HG03095 (cell line): ENCODE measurements around the gene KAZN.

ENCODE experiments used
- ATAC-seq: cut with Tn5 transposase; IDR thresholded peaks from one replicate; pipeline ENCODE4 v1.9.1; 2021; ENCODE audit warnings: moderate library complexity; ENCODE audit not compliant: unreplicated experiment

The KAZN gene

DNA sequence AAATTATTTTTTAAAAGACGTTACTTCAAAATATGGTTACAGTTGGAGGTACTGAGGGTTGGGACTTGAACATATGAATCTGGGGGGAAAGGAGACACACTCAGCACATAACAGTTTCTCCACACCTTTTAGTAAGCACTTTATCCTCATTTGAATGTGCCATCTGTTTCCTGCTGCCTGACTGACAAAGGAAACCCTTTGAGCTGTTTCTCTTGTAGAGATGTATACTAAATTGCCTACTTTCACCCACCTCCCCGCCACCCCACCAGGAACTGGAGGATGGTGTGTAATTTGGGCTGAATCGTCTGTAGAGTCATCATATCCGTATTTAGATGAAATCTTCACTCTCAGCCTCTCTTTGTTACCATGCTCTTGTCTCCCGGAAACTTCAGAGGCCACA lies 108.1 kb downstream of the KAZN start:
- no peak for ATAC-seq

DNA sequence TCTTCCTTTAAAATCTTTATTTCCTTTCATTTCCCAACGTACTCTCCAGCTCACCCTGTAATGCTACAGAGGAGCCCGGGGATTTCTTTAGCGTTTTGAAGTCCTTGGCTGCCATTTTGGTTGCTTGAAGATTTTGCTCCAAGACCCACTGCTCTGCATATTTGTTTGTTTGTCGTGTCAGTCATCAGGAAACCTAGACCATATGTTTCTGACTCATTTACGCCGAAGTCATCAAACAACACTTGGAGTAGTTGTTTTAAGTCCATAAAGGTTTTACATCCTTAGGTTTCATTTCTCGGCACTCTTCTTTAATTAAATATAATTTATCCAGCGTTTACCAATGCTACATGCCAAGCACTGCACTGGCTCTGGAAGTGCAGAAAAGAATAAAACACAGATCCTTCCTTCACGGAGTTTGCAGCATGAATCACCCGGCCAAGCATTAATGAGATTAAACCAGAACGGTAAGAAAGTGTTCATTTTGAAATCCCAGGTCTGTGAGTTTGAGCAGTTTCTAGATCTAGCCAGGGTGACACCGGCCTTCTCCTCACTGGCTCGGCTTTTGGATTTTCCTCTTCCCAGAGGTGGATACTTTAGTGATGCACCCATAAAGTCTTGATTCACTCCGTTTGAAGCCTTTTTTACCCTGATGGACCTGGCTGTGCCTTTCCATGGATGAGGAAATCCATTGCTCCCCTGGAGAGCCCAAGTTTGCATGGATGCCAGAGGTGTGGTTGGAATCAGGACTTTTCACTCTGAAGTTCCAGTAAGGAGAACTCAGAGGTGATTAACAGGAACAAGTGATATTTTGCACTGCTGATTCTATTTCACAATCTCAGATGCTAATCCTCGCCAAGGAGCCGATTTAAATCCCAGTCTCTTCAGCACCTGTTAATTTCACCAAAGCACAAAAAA lies 109.3 kb downstream of the KAZN start:
- ATAC-seq = no peak

DNA sequence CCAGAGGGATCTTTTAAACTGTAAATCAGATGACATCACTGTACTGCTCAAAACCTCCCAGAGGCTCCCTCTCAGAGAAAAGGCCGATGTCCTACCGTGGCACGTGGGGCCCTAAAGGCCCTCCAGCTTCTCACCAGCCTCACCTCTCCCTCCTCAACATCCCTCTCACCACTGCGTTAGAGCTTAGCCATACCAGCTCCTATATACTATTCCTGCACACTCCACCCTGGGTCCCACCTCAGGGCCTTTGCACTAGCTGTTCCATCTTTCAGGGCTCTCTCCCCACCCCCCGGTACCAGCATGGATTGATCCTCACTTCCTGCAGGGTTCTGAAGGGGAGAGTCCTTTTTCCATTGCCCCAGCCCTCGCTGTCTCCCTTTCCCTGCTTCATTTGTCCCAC lies 111.8 kb downstream of the KAZN start:
- no peak for ATAC-seq

DNA sequence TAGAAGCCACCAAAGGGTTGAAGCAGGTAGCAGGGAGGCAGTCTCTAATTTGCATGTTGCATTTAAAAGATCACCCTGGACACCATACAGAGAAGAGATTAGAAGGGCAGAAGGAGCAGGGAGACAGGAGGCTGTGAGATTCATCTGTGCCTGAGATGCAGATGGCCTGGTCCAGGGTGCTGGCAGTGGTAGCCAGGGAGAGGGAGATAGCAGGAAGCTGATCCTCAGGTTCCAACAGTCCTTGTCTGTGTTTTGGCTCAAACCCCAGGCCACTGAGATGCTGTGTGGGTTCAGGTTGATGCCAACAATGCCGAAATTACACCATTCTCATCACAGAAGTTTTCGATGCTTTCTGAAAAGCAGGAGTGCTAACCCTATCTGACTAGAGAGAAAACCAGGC lies 113.7 kb downstream of the KAZN start:
- ATAC-seq = no peak

DNA sequence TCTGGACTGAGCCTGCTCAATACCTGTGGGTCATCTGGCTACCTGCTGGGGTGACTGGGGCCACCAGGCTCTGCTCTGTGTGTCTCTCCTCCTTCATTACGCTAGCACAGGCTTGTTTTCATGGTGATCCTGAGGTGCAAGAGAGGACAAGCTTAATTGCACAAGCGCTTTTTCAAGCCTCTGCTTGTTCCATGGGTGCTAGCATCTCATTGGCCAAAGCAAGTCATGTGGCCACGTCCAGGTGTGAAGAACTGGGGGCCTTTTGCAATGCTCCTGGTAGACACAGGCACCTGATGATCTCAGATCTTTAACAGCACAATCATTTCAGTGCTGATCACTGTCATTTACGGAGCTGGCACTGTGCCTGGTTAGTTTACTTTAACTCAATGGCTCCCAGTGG lies 114.6 kb downstream of the KAZN start:
- ATAC-seq = no peak

DNA sequence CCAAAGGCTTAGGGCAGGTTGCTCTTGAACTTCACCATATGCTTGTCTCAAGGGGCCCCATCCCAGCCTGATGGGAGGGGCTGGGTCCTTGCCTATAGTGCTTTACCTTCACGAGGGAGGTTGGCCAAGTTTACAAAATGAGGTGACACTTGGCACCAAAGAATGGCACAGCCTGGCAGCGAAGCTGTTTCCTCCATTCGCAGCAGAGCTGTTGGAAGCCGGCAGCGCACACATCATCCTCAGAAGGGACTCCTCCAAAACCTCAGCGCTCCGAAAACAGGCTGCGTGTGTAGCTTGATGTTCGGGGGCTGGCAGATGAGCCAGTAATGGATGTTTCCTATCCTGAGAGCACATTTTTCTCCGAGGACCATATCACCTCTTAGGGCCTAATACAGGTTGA lies 116.8 kb downstream of the KAZN start:
- ATAC-seq = no peak

DNA sequence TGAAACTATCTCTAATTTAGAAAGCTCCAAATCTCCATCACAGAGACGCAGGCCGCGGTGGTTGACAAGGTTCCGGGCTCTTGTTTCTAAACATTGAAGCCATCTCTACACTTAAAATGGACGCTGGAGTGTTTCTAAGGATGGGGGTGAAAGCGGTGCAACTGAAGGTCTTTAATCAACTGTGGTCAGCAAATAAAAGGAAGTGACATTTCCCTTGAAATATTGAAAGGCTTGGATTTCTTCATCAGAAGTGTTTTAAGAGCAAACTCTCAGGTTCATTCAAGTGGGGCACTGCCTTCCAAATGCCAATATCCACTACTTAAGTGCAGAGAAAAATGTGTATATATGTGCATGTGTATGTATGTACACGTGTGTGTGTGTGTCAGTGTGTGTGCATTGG lies 117.3 kb downstream of the KAZN start:
- ATAC-seq = no peak

DNA sequence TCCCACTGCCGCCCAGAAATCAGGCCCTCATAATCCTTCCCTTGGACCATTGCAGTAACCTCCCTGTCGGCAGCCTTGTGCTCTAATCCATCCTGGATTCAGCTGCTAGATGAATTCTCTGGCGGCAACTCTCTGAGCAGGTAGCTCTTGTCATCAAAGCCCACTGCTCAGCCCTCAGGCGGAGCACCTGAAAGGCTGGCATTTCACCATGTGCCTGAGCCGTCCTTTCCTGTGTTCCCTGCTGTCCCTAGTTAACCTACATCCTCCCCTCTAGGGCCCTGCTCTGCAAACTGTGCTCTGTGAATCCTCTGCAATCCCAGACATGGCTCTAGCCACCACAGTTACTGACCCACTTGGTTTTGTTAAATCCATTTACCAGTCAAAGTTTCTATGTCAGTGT lies 118.0 kb downstream of the KAZN start:
- no peak for ATAC-seq

DNA sequence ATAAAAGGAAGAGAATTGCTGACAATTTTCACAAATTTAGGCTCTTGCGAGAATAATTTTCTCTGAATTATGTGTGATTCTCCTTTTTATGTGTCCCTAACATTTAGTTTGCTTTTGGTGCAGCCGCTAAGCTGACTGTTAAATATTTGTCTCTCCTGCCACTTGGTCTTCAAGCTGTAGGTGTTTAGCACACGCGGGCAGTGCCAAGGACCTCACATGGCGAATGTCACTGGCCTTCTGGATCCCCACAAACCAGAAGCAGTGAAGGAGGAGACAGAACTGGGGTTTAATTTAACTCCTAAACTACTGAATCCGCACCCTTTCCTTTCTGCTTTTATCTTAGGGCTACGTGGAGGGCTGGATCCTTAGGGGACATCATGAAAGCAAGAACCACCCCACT lies 120.0 kb downstream of the KAZN start:
- ATAC-seq = no peak

DNA sequence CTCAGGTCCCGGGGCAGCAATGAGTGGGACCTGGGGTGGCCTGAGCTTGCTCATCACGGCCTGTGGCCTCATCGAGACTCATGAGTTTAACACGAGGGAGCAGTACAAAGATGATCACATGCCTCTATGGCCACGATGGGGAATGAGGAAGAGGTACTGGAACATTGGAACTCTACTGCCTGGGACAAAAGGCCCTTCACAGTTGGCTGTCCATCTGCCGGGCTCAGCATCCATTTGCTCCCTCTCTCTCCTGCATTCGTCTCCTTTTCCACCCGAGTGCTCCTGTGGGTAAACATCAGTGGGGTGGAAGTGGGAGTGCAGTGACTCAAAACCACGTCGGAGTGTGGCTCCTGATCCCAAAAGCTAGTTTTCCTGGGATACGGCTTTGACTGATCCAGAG lies 124.9 kb downstream of the KAZN start:
- no peak for ATAC-seq

DNA sequence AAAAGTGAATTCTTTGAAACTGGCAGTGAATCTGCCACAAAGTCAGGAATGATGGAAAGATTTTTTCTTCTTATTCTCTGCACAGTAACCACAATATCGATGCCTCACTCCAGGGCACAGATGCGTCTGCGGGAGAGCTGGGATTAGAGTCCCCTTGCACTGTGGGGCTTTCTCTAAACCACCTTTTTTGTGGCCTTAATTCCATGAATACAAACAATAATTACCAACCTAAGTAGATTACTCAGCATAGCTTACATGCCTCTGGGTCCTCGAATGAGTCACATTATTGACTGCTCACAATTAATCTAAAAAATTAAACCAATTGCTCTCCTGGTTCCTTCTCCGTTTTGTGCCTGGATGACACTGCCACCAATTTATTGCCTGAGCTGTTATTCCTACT lies 125.8 kb downstream of the KAZN start:
- no peak for ATAC-seq

DNA sequence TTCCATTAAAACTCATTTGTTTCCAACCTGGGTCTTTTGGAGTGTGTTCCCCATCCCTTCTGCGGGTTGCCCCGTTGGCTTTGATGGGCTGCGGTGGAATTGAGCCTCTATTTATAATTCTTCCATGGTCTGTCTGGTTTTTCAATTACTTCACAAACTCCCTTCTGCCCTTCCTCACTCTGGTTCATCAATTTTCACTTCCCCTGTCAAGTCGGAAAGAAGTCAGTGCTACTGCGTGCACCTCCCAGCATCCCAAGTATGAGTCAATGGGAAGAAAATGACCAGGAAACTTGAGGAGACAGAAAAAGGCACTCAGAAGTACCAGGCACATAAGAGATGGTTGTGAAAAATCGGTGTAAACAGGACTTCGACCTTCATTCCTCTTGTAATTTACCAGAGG lies 126.2 kb downstream of the KAZN start:
- no peak for ATAC-seq

DNA sequence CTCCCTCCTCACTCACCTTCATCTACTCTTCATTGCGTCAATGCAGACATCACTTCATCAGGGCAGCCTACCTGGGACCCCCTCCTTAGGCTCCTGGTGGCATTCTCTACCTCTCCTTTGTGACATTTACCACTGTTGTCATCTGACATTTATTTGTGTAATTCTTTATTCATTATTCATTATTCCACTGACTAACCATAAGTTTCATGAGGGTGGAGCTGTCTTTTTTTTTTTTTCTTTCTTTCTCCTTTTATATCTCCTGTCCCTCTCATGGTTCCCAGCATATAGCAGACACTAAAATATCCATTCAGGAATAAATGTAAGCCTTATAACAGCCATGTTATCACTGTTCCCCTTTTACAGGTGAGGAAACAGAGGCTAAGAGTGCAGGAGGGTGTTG lies 126.8 kb downstream of the KAZN start:
- ATAC-seq = no peak

DNA sequence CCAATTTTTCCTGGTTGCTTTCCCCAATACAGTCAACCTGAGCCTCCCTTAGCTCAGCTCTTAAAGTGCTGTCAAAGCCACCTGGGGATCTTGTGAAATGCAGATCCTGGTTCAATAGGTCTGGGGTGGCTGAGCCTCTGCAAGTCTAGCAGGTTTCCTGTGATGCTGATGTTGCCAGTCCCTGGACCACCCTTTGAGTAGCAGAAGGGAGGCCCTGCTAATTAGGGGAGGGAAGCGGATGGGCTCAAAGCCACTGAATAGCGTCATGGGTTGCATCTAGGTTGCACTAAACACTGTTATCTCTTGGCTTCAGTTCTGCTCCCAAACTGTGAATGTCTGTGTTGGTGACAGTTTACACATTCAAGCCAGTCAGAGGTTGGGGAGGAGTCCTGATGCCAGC lies 127.2 kb downstream of the KAZN start:
- no peak for ATAC-seq

DNA sequence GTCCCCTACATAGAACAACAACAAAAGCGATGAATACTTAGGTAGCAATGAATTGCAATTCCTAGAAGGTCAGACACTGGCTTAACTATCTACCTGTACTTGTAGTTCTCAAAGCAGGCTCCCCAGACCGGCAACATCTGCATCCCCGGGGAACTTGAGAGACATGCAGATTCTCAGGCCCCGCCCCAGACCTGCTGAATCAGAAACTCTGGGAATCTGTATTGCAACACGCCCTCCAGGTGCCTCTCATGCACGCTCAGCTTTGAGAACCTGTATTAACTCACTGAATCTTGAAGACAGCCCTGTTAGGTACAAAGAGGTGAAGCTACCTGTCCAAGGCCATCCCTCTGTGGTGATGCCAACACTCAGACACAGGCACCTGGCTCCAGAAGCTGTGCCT lies 128.1 kb downstream of the KAZN start:
- no peak for ATAC-seq

DNA sequence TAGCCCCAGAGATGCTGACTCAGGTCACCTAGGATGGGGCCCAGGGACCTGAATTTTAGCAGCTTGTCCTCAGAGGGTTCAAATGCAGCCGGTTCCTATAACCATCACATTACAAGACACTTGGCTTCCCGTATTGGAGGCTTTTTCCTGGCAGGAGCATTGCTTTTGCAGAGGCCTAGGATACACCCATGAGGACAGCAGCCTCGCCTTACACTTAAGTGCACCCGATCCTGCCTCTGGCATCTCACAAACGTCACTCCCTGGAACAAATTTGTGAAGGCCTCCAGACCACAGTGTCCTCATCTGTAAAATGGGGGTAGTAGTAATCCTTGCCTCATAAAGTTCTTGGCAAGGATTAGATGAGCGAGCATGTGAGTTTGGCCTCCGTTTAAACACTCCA lies 130.0 kb downstream of the KAZN start:
- no peak for ATAC-seq

DNA sequence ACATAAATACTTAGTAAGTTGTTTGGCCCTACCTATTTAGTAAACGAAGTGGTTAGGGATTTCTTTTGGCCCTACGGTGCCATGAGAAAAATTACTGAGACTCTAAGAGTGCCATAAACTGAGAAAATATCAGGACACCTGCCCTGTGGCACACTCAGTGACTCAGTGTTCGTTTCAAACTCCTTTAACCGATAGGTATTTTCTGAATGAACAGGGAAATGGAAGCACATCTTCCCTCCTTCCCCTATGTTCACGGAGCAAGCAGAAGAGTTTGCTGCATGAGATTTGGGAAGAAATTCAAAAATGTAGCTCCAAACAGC lies 134.2 kb downstream of the KAZN start:
- ATAC-seq = no peak

DNA sequence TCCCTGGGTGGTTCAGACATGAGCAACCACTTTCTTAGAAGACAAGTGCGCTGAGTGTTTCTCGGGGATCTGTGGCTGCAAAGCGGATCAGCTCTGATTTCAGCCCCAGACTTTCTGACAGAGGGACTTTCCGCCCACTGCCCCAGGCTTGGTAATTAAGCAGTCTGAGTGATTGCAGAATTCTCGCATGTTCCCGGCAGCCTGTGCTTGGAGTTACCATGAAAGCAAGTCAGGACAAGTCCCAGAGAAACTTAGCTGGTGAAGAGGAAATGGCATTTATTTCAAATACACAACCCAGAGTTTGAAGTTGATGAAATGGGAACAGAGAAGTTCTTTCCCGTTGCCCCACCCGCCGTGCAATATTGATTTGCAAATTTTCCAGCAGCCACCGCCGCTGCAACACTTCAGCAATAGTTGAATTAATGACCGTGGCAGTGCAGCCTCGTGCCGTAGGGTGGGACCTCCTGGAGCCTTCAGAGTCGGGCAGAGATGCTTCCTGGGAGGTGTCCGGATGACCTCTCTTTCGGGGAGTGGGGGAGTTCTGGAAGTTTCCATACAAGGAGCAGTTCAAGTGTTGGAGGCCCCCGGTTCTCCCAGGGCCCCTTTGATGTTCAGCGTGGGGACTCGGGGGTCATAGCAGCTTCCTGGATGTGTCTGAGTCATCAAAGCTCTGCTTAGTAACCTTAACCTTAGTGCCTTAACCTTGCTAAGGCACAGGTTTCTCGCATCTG lies 134.7 kb downstream of the KAZN start:
- ATAC-seq = no peak

DNA sequence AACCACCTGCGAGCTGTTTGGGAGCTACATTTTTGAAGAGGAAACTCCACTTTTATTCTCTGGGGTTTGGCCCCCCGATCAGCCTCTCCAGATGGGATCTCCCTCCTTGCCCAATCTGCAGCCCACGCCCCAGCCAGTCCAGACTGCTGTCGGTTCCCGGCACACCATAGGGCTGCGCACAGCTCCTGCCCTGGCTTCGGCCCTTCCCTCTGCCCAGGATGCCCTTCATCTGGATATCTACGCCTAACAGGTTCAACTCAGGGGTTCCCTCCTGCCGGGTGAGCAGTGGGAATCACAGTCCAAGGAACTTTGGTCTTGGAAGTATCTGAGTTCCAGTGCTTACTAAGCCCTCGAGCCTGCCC lies 135.3 kb downstream of the KAZN start:
- no peak for ATAC-seq

DNA sequence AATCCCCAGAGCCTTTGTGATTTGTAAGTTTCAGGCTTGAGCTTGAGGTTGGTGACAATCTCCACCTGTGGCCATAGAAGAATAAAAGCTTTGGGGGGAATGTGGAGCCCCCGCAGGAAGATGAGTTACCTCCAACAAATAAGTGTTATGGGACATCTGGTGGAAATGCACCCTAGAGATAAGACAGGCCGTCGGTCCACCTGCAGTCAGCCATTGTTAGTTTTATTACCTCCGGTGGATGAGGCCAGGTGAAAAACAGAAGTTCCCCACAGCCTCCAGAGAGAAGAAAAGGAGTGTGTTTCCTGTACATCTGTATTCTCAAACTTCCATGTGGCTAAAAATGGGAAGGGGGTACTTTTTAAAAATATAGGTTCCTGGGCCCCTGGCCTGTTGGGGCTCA lies 137.4 kb downstream of the KAZN start:
- ATAC-seq = no peak

DNA sequence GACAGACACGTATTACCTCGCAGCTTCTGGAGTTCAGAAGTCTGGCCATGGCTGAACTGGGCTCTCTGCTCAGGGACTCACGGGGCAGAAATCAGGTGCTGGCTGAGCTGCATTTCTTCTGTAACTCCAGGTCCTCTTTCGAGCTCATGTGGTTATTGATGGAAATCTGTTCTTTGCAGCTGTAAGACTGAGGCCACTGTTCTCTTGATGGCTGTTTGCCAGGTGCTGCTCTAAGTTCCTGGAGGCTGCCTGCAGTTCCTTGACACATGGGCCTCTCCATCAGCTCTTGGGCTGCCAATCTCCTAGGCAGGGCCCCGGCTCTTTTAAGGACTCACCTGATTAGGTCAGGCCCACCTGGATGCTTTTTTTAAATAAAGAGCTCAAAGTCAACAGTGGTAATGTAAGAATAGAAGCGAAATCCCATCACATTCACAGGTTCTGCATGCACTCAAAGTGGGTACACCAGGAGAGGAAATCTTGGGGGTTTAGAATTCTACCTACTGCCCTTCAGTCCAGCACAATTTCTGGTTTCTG lies 139.1 kb downstream of the KAZN start:
- ATAC-seq = no peak

DNA sequence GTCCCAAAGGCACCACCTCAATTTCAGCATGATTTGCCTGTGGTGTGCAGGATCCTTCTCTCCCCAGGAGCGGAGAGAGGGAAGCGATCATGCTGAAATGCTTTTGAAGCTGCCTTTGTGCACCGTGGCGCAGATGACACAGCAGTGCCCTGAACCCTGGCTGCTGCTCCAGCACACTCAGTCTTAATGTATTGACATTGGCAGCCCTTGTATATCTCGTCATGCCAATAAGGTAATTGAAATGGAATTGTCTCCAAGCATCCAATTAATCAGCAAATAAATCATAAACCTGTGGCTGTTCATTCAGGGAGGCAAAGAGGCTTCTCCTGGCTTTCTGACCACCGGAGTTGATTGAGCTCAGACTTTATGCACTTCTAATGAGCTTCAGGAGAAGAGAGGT lies 139.8 kb downstream of the KAZN start:
- no peak for ATAC-seq
